OCI-LY7 (cell line): ENCODE measurements around the gene ZNF644.

ENCODE experiments used
- CTCF ChIP-seq: fragments of 200-600 bp; sonication (generic); conservative IDR thresholded peaks from 2 replicates; pipeline ENCODE4 v1.5.1; 2014; ENCODE audit warnings: mild to moderate bottlenecking, antibody characterized with exemption, low read length, moderate library complexity, mixed read lengths
- EZH2phosphoT487 ChIP-seq: fragments of 200-600 bp; sonication (generic); IDR thresholded peaks from 2 replicates; pipeline ENCODE4 v1.6.1; 2018; ENCODE audit warnings: low read depth, borderline replicate concordance, mild to moderate bottlenecking, mixed run types, antibody characterized with exemption, low read length, moderate library complexity, mixed read lengths

GRCh38 chr1:90922202-90922601, 99.6 kb downstream of the ZNF644 start:
- TF ChIP-seq CTCF (no peak), EZH2phosphoT487 (no peak)
